RCC 7860 (cell line): ENCODE results near the gene ACSS1.

Source experiments
- DNase-seq: peaks from one replicate; pipeline ENCODE4 v3.0.0-alpha.2; 2015; ENCODE audit warnings: low spot score
- FAIRE-seq: peaks from 2 replicates; lab custom pipeline; 2012; peaks lifted over from hg19 to GRCh38; lab: Jason Lieb, UNC

ACSS1 gene

DNA sequence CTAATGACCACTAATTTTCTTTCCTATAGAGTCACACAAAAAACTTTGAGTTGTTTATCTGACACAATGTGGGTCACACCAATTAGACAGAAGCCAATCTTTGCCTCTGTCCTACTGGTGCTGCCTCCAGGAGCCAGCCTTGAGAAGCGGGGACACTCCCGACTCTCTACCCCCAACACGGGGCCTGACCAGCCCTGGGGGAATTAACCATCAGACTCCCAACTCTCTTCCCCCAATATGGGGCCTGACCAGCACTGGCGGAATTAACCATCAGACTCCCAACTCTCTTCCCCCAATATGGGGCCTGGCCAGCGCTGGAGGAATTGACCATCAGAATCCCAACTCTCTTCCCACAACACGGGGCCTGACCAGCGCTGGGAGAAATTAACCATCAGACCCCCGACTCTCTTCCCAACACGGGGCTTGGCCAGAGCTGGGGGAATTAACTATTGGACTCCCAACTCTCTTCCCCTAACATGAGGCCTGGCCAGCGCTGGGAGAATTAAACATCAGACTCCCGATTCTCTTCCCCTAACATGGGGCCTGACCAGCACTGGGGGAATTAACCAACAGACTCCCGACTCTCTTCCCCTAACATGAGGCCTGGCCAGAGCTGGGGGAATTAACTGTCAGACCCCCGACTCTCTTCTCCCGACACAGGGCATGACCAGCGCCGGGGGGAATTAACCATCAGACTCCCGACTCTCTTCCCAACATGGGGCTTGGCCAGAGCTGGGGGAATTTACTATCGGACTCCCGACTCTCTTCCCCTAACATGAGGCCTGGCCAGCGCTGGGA, 96.4 kb downstream of the ACSS1 start:
- DNase-seq (no peak), FAIRE-seq (no peak)

DNA sequence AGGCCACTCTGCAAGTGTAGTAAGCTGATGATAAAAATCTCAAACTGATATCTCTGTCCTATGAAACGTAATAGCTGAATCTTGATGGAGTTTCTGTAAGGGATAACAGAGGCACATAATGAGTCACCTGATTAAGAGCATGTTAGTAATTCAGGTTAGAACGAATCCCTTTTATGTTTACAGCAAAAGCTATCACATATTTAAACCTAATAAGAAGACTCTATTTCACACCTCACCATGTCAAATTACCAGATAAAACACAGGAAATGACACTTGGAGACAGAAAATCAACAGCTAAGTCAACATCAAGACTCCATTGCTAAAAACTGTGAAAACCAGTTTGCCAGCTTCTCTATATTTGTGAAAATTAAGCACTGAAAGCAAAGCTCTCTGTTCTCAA, 97.1 kb downstream of the ACSS1 start:
- DNase-seq (no peak), FAIRE-seq (no peak)

DNA sequence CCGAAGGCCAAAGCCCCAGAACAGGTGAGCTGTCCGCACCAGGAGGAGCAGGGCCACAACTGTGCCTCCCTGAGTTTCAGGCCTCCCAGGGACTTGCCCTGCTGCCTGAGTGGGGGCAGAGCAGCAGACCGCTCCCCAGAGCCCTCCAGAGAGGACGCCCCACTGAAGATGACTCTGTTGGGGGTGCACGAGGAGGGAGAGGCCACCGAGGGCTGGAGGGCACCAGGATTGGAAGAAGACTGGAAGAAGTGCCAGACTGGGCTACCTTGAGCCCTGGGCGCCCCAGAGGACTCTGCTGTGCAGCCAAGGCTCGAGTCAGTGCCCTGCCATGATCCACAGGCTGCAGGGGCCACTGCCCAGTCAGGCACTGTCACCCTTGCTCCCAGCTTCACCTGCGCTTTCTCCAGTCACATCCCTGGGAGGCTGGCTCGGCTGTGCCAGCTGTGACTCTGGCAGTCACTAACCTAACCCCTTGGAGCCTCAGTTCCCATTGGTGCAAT, 97.6 kb downstream of the ACSS1 start:
- no peak for DNase-seq
- FAIRE-seq = no peak

DNA sequence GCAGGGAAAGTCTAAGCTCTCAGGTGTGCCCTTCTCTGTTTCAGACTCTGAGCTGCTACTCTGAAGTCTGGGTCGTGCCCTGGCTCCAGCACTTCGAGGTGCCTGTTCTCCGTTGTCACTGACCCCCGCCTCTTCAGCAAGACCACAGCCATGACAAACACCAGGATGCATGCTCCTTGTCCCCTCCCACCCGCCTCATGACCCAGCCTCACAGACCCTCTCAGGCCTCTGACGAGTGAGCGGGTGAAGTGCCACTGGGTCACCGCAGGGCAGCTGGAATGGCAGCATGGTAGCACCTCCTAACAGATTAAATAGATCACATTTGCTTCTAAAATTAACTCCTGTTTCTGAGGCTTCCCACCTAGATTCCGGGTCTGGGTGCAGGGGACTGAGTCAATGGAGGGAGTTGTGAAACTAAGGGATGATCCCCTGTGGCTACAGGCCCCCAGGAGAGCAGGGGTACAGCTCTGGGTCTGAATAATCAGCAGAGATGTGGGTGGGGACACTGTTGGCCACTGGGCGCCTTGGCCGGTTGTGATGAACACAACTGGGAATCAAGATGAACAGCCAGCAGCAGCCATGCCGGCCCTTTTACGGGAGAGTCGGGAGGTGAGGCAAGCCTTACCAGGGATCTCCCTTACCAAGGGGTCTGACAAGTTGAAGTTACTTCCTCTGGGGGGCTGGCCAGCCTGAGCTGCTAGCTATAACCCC, 98.2 kb downstream of the ACSS1 start:
- FAIRE-seq (no peak), DNase-seq (no peak)

DNA sequence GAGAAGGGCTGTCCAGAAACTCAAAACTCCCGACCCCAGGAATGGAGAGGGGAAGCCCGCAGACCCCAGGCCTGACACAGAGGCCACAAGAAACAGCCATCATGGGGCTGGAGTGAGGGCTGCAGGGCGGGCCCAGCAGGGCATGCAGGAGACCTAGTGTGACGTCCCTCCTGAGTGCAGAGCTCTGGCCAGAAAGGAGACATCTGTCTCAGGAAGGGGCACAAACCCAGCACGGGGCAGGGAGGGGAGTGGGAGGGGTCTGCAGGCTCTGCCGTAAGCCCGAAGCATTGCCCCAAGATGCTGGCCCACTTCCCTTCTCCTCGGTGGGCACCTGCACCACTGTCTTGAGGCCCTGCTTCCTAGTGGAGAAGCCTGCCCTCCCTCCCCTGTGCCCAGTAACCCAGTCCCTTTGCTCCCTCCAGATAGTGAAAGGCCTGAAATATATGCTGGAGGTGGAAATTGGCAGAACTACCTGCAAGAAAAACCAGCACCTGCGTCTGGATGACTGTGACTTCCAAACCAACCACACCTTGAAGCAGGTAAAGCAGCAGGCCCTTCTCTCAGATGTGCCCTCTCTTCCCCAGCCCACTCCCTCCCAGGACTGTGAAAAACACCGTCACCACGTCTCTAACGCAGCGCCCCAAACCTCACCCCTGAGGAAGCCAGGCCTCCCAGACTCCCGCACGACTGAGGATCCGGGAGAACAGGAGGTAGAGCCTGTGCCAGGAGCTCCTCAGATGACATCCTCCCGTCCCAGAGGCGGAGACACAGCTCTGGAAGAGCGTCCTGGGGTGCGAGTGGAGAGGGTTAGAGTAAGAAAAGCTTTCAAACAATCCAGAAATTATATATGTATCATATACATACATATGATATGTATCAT, 99.2 kb downstream of the ACSS1 start:
- FAIRE-seq = no peak
- no peak for DNase-seq

DNA sequence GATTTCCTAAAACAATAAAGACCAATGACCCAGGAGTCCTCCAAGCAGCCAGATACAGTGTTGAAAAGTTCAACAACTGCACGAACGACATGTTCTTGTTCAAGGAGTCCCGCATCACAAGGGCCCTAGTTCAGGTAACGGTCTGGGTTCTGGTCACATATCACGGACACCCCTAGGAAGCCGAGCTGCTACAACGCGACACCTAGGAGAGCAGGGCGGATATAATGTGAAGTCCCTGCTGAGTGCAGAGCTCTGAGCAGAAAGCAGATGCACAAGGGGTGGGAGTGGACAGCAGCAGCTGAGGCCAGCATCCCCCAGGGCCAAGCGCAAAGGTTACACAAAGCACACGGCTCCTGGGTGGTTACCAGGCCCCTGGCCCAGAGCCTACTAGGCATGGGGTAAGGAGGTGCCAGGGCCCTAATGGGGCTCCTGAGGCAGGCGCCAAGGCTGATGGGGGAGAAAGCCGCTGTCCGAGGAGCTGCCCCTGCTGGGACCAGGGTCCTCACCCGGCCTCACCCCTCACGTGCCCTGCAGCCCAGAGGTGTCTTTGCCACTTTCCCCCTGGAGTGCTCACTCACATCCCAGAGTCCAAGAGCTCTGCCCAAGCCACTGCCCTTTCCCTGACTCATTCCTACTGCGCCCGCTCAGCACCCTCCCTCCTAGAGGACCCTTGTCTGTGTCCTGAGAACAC, 100.5 kb downstream of the ACSS1 start:
- DNase-seq (no peak), FAIRE-seq (no peak)
